OCI-LY7 (cell line): Measurements from ENCODE around the gene COX6B1. TPM values are rescaled to one million over a fixed set of nuclear protein-coding genes. Genes with fewer than 3 reads are reported as not detected.

Experiments
- BruUV-seq: library from RNA; stranded (reverse); fragments of 400-500 nt; replicated peaks from 2 replicates; lab custom pipeline; 2021; lab: Mats Ljungman, UMichigan
- CTCF ChIA-PET: fragments of 300-600 bp; sonication (Branson Sonifier 250); formaldehyde crosslinking; loops from one replicate; lab custom pipeline; 2022; ENCODE audit warnings: antibody characterized with exemption; ENCODE audit not compliant: unreplicated experiment; lab: Charles Lee
- POLR2A ChIA-PET: fragments of 300-600 bp; sonication (Branson Sonifier 250); formaldehyde crosslinking; loops from one replicate; lab custom pipeline; 2022; ENCODE audit warnings: antibody characterized with exemption; lab: Charles Lee
- DNase-seq: peaks from one replicate; pipeline ENCODE4 v3.0.0-alpha.2; 2015; ENCODE audit warnings: low spot score
- H2AFZ ChIP-seq: fragments of 200-600 bp; sonication (generic), shearing (Covaris generic); 2 replicates; pipeline ENCODE4 v1.6.1; 2014; ENCODE audit warnings: mild to moderate bottlenecking, antibody characterized with exemption, low read length, moderate library complexity
- H3K27ac ChIP-seq: fragments of 200-600 bp; sonication (generic); 2 replicates; pipeline ENCODE4 v1.5.1; 2014; ENCODE audit warnings: mixed run types, low read depth, mild to moderate bottlenecking, moderate library complexity, low read length, inconsistent platforms; ENCODE audit not compliant: poor library complexity, severe bottlenecking
- H3K36me3 ChIP-seq: fragments of 200-600 bp; sonication (generic); 2 replicates; pipeline ENCODE4 v1.6.1; 2014; ENCODE audit warnings: mild to moderate bottlenecking, antibody characterized with exemption, low read length, moderate library complexity, mixed read lengths; ENCODE audit not compliant: insufficient read depth
- H3K4me1 ChIP-seq: fragments of 200-600 bp; sonication (generic); 2 replicates; pipeline ENCODE4 v1.5.1; 2014; ENCODE audit warnings: mild to moderate bottlenecking, low read length; ENCODE audit not compliant: insufficient read depth, poor library complexity, severe bottlenecking
- H3K4me2 ChIP-seq: fragments of 200-600 bp; sonication (generic); 2 replicates; pipeline ENCODE4 v1.6.1; 2014; ENCODE audit warnings: mild to moderate bottlenecking, low read length
- H3K4me3 ChIP-seq: fragments of 200-600 bp; sonication (generic); 2 replicates; pipeline ENCODE4 v1.5.1; 2014; ENCODE audit warnings: mild to moderate bottlenecking, low read depth, low read length; ENCODE audit not compliant: poor library complexity, severe bottlenecking
- H3K79me2 ChIP-seq: fragments of 200-600 bp; sonication (generic); 2 replicates; pipeline ENCODE4 v1.6.1; 2016; ENCODE audit warnings: low read depth, mild to moderate bottlenecking, low read length, moderate library complexity, mixed read lengths; ENCODE audit not compliant: insufficient read depth
- H3K9me2 ChIP-seq: fragments of 200-600 bp; sonication (generic); 2 replicates; pipeline ENCODE4 v1.6.1; 2016; ENCODE audit warnings: mild to moderate bottlenecking, low read length, mixed read lengths; ENCODE audit not compliant: insufficient read depth
- H3K9me3 ChIP-seq: fragments of 200-600 bp; sonication (generic); 2 replicates; pipeline ENCODE4 v1.6.1; 2014; ENCODE audit warnings: mild to moderate bottlenecking, mixed run types, low read length, mixed read lengths
- H4K20me1 ChIP-seq: fragments of 200-600 bp; sonication (generic); 2 replicates; pipeline ENCODE4 v1.6.1; 2014; ENCODE audit warnings: mild to moderate bottlenecking, antibody characterized with exemption, low read length, moderate library complexity, mixed read lengths; ENCODE audit not compliant: insufficient read depth
- EZH2phosphoT487 ChIP-seq: fragments of 200-600 bp; sonication (generic); IDR thresholded peaks from 2 replicates; pipeline ENCODE4 v1.6.1; 2018; ENCODE audit warnings: low read depth, borderline replicate concordance, mild to moderate bottlenecking, mixed run types, antibody characterized with exemption, low read length, moderate library complexity, mixed read lengths
- intact Hi-C: fragments of 100-400 bp; cut with micrococcal nuclease; formaldehyde crosslinking; loops from one replicate; pipeline ENCODE4 v1.10.0; 2022; ENCODE audit not compliant: unreplicated experiment
- total RNA-seq, 2 experiments: library from RNA; depleted of rRNA in 1 of 2; stranded (reverse); fragments of >200 nt in 1 of 2; shearing (Covaris generic) in 1 of 2; gene quantifications; 2 replicates each; pipeline ENCODE4 v1.2.3, GENCODE V29; 2014 to 2022
- TF ChIP-seq, protein P1 (sequence below): fragments of 200-600 bp; sonication (generic); conservative IDR thresholded peaks from 2 replicates; pipeline ENCODE4 v1.5.1; 2014; ENCODE audit warnings: mild to moderate bottlenecking, antibody characterized with exemption, low read length, moderate library complexity, mixed read lengths

The COX6B1 gene
- total RNA-seq, 2 experiments from 2014 or later, result 373 to 536 TPM

DNA sequence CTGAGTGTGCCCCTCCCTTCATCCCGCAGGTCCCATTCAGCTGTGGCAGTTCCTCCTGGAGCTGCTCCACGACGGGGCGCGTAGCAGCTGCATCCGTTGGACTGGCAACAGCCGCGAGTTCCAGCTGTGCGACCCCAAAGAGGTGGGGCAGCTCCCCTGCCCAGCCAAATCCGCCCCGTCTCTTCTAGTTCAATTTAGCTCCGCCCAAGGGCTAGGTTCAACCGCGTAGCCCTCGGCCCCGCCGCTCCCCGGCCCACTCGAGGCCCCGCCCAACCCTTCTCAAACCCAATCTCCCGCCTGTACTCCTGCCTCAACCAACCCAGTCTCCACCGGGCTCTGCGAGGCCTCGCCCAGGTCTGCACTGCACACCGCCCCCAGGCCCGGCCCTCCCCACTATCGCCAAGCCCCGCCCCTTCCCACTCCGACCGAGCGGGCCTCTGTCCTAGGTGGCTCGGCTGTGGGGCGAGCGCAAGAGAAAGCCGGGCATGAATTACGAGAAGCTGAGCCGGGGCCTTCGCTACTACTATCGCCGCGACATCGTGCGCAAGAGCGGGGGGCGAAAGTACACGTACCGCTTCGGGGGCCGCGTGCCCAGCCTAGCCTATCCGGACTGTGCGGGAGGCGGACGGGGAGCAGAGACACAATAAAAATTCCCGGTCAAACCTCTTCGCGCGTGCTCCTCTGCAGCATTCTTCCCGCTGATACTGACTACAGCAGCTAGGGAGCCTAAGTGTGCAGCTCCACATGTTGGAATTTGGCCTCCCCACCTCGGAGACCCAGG is 3.7 kb upstream of the COX6B1 start:
- peak overlapping the region; percentile 89 for H2AFZ ChIP-seq
- intact Hi-C loops, result loop anchor here (1.0 to 10.0 kb wide), 2 partner anchors 255 to 410 kb away; partner anchors contain the start of genes THAP8 and WDR62
- peak overlapping the region; percentile 97 for H3K4me2 ChIP-seq
- ChIA-PET CTCF (interaction anchor here (0.6 kb wide), 1 partner anchor 96 kb away, joined by 3 read pairs; no protein-coding TSS in a partner anchor), POLR2A (interaction anchor here (0.6 to 1.7 kb wide), 5 partner anchors 10 to 129 kb away, joined by 3 to 4 read pairs (median 3); partner anchors contain the start of gene LIN37)
- peak overlapping the region; percentile 65 for H3K27ac ChIP-seq
- H3K9me2 ChIP-seq, result no peaks in the 10 kb centered on the region
- DNase-seq, result peak; percentile 95
- peaks cover 12% of the 10 kb centered on the region for H3K79me2 ChIP-seq
- no peaks in the 10 kb centered on the region for H3K36me3 ChIP-seq
- peak overlapping the region; percentile 72 for H3K4me3 ChIP-seq
- H3K4me1 ChIP-seq, result peaks cover 51% of the 10 kb centered on the region
- TF ChIP-seq, protein P1, sequence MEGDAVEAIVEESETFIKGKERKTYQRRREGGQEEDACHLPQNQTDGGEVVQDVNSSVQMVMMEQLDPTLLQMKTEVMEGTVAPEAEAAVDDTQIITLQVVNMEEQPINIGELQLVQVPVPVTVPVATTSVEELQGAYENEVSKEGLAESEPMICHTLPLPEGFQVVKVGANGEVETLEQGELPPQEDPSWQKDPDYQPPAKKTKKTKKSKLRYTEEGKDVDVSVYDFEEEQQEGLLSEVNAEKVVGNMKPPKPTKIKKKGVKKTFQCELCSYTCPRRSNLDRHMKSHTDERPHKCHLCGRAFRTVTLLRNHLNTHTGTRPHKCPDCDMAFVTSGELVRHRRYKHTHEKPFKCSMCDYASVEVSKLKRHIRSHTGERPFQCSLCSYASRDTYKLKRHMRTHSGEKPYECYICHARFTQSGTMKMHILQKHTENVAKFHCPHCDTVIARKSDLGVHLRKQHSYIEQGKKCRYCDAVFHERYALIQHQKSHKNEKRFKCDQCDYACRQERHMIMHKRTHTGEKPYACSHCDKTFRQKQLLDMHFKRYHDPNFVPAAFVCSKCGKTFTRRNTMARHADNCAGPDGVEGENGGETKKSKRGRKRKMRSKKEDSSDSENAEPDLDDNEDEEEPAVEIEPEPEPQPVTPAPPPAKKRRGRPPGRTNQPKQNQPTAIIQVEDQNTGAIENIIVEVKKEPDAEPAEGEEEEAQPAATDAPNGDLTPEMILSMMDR, result no peak
- no peak for TF ChIP-seq EZH2phosphoT487
- no TSS peak for BruUV-seq
- 0 out of 2 replicates have a peak, but pooled peaks cover 5% of the 10 kb centered on the region for H4K20me1 ChIP-seq
- no peaks in the 10 kb centered on the region for H3K9me3 ChIP-seq

DNA sequence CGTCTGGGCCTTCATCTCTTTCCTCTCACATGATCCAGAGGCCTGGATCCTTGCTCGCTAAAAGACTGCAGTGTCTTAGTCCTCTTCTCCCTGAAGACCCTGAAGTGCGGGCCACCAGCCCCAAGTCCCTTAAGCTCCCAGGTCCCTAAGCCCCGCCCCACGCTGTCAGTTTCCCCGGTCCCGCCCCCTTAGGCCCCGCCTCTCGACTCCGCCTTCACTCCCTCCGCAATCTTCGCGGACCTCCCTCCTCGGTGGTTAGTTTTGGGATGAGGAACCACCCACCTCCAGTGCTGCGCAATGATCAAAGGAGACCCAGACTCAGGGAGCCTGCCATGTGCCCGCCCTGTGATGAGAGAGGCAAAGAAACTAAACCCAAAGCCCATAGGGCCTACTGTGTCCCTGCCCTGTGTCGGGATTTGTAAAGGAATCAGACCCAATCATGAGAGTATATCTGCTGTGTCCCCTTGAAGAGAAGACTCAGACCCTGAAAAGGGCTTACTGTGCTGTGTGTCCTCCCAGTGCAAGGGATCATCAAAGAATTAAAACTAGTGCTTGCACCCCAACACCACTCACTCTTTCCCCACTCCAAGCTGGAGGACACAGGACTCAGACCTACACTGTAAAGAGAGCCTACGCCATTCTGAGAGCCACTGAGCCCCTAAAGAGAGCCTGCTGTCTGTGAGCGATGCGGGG is 3.0 kb upstream of the COX6B1 start:
- peak overlapping the region; percentile 65 for H3K27ac ChIP-seq
- peak overlapping the region; percentile 97 for H3K4me2 ChIP-seq
- TF ChIP-seq, protein P1, result no peak
- TF ChIP-seq EZH2phosphoT487, result no peak
- peaks cover 5% of the 10 kb centered on the region for H3K36me3 ChIP-seq
- no TSS peak for BruUV-seq
- H3K9me2 ChIP-seq, result no peaks in the 10 kb centered on the region
- ChIA-PET CTCF (interaction anchor here (0.6 kb wide), 1 partner anchor 96 kb away, joined by 3 read pairs; no protein-coding TSS in a partner anchor), POLR2A (interaction anchor here (0.9 to 1.3 kb wide), 3 partner anchors 98 to 103 kb away, joined by 3 to 4 read pairs (median 3); partner anchors contain the start of genes LIN37, PSENEN and U2AF1L4)
- H3K9me3 ChIP-seq, result no peaks in the 10 kb centered on the region
- H2AFZ ChIP-seq, result peak overlapping the region; percentile 89; the same call in 1 of the 2 replicates
- peak; percentile 76 for DNase-seq
- H4K20me1 ChIP-seq, result 0 out of 2 replicates have a peak, but pooled peaks cover 5% of the 10 kb centered on the region
- intact Hi-C loops, result loop anchor here (1.0 to 10.0 kb wide), 3 partner anchors 98 to 410 kb away; partner anchors contain the start of genes THAP8, TMEM147 and WDR62
- H3K79me2 ChIP-seq, result peaks cover 20% of the 10 kb centered on the region
- peaks cover 51% of the 10 kb centered on the region for H3K4me1 ChIP-seq
- peak overlapping the region; percentile 72 for H3K4me3 ChIP-seq
